MCF 10A (cell line): ENCODE data around the gene SDHAF1. TPM values are rescaled to one million over a fixed set of nuclear protein-coding genes. Genes with fewer than 3 reads are reported as not detected.

ENCODE experiments used
- BruUV-seq: library from RNA; stranded (reverse); fragments of 400-500 nt; replicated peaks from 2 replicates; lab custom pipeline; 2021; lab: Mats Ljungman, UMichigan
- CTCF ChIA-PET: fragments of 300-600 bp; sonication (Branson Sonifier 250); formaldehyde crosslinking; extraction: SDS; loops from one replicate; lab custom pipeline; 2021; ENCODE audit warnings: antibody characterized with exemption, inconsistent platforms; lab: Yijun Ruan, JAX
- POLR2A ChIA-PET: fragments of 300-600, 350-650 bp; sonication (Branson Sonifier 250); formaldehyde crosslinking; extraction: SDS; loops from one replicate; lab custom pipeline; 2020; ENCODE audit warnings: antibody characterized with exemption, inconsistent platforms; lab: Yijun Ruan, JAX
- DNase-seq: peaks from one replicate; pipeline ENCODE4 v3.0.0-alpha.2; 2018; ENCODE audit not compliant: unreplicated experiment
- H3K27ac Mint-ChIP-seq: one replicate; pipeline ENCODE4 v1.8.0; 2022; ENCODE audit warnings: mild to moderate bottlenecking, low read depth, mixed read lengths; ENCODE audit not compliant: unreplicated experiment
- H3K27me3 Mint-ChIP-seq: one replicate; pipeline ENCODE4 v1.8.0; 2022; ENCODE audit warnings: mixed read lengths; ENCODE audit not compliant: insufficient read depth, unreplicated experiment
- H3K36me3 Mint-ChIP-seq: one replicate; pipeline ENCODE4 v1.8.0; 2022; ENCODE audit warnings: mild to moderate bottlenecking, moderate library complexity, mixed read lengths; ENCODE audit not compliant: insufficient read depth, unreplicated experiment
- H3K4me1 Mint-ChIP-seq: one replicate; pipeline ENCODE4 v1.8.0; 2022; ENCODE audit warnings: mixed read lengths; ENCODE audit not compliant: insufficient read depth, unreplicated experiment
- H3K4me3 Mint-ChIP-seq: one replicate; pipeline ENCODE4 v1.8.0; 2022; ENCODE audit warnings: mild to moderate bottlenecking, moderate library complexity, mixed read lengths; ENCODE audit not compliant: unreplicated experiment
- H3K9me3 Mint-ChIP-seq: one replicate; pipeline ENCODE4 v1.8.0; 2022; ENCODE audit warnings: mixed read lengths; ENCODE audit not compliant: unreplicated experiment
- intact Hi-C: fragments of 100-400 bp; cut with micrococcal nuclease; formaldehyde crosslinking; loops from 2 replicates; pipeline ENCODE4 v1.14.1; 2022
- total RNA-seq: library from RNA; stranded (reverse); gene quantifications from 2 replicates; pipeline ENCODE4 v1.2.3, GENCODE V29; 2022
- TF ChIP-seq, protein P1 (sequence below): fragments of 200-600 bp; IDR thresholded peaks from one replicate; pipeline ENCODE4 v1.8.0; 2022; ENCODE audit warnings: antibody characterized with exemption, mild to moderate bottlenecking; ENCODE audit not compliant: unreplicated experiment

Gene SDHAF1
- total RNA-seq, 1 experiment from 2014 or later: 14.4 TPM

DNA sequence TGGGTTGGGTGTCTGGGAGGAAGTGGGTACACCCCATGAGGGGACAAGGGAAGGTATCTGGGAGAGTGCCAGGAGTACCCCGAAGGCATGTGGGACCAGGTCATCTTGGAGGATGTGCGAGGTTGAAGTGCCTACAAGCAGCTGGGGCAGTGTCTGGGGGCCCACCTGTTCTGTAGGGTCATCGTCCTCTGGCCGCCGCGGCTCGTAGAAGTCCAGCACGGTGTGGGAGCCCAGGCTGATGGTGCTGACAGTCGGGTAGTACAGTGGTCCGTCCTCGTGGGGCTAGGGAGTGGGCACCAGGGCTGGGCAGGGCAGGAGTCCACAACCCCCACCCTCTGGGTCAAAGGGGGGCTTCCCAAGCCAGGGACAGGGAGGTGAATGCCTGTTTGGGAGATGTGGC, 15.4 kb downstream of the SDHAF1 start:
- BruUV-seq: no TSS peak
- TF ChIP-seq, protein P1, sequence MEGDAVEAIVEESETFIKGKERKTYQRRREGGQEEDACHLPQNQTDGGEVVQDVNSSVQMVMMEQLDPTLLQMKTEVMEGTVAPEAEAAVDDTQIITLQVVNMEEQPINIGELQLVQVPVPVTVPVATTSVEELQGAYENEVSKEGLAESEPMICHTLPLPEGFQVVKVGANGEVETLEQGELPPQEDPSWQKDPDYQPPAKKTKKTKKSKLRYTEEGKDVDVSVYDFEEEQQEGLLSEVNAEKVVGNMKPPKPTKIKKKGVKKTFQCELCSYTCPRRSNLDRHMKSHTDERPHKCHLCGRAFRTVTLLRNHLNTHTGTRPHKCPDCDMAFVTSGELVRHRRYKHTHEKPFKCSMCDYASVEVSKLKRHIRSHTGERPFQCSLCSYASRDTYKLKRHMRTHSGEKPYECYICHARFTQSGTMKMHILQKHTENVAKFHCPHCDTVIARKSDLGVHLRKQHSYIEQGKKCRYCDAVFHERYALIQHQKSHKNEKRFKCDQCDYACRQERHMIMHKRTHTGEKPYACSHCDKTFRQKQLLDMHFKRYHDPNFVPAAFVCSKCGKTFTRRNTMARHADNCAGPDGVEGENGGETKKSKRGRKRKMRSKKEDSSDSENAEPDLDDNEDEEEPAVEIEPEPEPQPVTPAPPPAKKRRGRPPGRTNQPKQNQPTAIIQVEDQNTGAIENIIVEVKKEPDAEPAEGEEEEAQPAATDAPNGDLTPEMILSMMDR: no peak
- no peaks in the 10 kb centered on the region for H3K9me3 Mint-ChIP-seq
- no peaks in the 10 kb centered on the region for H3K27me3 Mint-ChIP-seq
- ChIA-PET POLR2A (no interaction called here), CTCF (no interaction called here)
- no peak for DNase-seq
- H3K4me1 Mint-ChIP-seq: peaks cover 32% of the 10 kb centered on the region
- intact Hi-C loops: no loop called here
- H3K4me3 Mint-ChIP-seq: no peak overlapping the region
- H3K27ac Mint-ChIP-seq: peak overlapping the region; percentile 9
- H3K36me3 Mint-ChIP-seq: no peaks in the 10 kb centered on the region

DNA sequence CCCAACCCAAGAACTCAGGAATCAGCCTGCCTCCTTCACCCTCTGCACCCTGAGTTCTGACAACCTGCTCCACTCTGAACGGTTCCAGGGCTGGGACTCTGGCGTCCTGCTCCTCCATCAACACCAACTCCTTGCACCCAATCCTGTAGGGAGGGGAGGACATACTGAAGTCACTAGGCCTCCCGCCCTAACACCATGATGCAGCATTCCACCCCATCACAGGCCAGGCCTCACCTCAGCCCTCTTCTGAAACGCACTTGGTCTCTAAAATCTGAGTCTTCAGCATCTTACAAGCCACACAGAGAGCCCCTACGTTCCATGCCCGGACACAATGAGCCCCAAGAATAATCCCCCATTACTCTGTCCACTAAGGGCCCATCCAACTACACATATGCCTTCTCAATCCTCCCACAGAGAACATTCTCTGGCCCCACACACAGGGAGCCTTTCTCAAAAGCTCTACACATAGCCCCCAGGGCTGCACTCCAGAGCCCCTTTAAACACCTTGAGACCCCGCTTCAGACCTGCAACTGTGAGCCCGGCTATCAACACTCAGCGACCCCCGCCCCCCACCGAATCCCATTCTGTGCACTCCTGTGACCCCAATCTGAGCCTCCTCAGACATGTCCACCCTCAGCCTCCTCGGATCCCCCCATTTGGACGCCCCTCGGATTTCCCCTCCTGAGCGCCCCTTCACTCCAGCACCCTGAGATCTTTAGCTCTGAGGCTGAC, 18.5 kb downstream of the SDHAF1 start:
- no peaks in the 10 kb centered on the region for H3K9me3 Mint-ChIP-seq
- H3K27me3 Mint-ChIP-seq: no peaks in the 10 kb centered on the region
- H3K36me3 Mint-ChIP-seq: peaks cover 6% of the 10 kb centered on the region
- TF ChIP-seq, protein P1: no peak
- peak overlapping the region; percentile 89 for H3K4me3 Mint-ChIP-seq
- no peak for DNase-seq
- peaks cover 38% of the 10 kb centered on the region for H3K4me1 Mint-ChIP-seq
- no TSS peak for BruUV-seq
- ChIA-PET CTCF (interaction anchor here (0.6 to 1.2 kb wide), 3 partner anchors 10 to 41 kb away, joined by 3 to 4 read pairs (median 3); partner anchors contain the start of genes THAP8 and WDR62), POLR2A (interaction anchor here (0.7 to 2.0 kb wide), 15 partner anchors 10 to 520 kb away, joined by 3 to 13 read pairs (median 4); partner anchors contain the start of genes POLR2I, PSENEN, SDHAF1 and TBCB)
- intact Hi-C loops: loop anchor here (1.0 kb wide), 1 partner anchor 41 kb away; the partner anchor contains the start of genes THAP8 and WDR62
- H3K27ac Mint-ChIP-seq: peak overlapping the region; percentile 92

DNA sequence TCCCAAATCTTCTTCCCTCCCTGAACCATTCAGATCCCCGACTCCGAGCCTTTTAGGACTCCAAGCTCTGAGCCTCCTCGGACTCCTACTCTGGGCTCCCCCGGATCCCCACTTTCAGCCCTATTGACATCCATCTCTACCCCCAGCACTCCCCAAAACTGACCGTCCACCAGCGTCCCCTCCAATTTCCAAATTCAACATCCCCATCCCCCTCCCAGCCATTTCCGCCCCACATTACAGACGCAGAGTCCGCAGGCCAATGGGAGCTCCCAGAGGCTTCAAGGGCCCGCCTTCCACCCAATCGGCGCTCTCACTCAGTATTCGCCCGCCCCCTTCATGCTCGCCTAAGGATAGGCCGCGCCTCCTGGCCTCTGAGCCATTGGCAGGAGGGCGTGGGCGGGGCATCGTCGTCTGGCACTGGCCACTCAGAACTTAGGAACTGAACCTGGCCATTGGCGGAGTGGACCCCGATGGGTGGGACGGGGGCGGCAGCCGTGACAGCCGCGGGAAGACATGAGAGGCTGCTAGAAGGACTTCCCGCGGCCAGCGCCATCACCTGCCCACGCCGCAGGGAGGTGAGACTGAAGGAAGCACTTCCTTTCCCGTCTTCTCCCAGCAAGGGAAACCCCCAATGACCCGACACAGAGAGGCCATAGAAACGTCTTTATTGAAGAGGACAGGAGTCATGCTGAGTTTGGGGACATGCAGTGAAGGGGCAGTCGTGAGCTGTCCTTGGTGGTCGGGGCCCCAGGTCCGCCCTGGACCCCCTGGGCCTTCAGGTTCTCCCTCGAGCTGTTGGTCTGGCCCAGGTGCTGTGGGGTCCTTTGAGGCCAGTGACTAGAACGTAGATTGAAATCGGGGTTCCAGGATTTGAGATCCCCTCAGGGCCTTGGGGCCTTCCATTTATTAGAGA, 19.3 kb downstream of the SDHAF1 start, which contains the start of gene ALKBH6:
TSS of gene ALKBH6 (minus strand) at position 202 of the 913 bp plus-strand sequence. CDS start 816 bp downstream, outside the sequence.
- peak; percentile 100 for DNase-seq
- no peaks in the 10 kb centered on the region for H3K9me3 Mint-ChIP-seq
- H3K4me3 Mint-ChIP-seq: peak within 1 kb of the TSS; percentile 89
- POLR2A ChIA-PET: interaction anchor here (0.7 to 2.0 kb wide), 17 partner anchors 11 to 521 kb away, joined by 3 to 13 read pairs (median 4); partner anchors contain the start of genes POLR2I, PSENEN, SDHAF1 and TBCB
- peak within 1 kb of the TSS; percentile 92 for H3K27ac Mint-ChIP-seq
- CTCF ChIA-PET: interaction anchor here (0.5 to 0.9 kb wide), 6 partner anchors 10 to 420 kb away, joined by 3 to 4 read pairs (median 3); no protein-coding TSS in a partner anchor
- intact Hi-C loops: loop anchor here (1.0 kb wide), 1 partner anchor 40 kb away; the partner anchor contains the start of genes THAP8 and WDR62
- TF ChIP-seq, protein P1: no peak
- H3K36me3 Mint-ChIP-seq: peaks cover 8% of the 10 kb centered on the region
- BruUV-seq: TSS peak; percentile 74
- no peaks in the 10 kb centered on the region for H3K27me3 Mint-ChIP-seq
- H3K4me1 Mint-ChIP-seq: peaks cover 38% of the 10 kb centered on the region
